Mesenchymal stem cell (in vitro differentiated cells and primary cell): Measurements from ENCODE around the gene SLC25A38.

Experiments used
- DNase-seq: peaks from one replicate; pipeline ENCODE4 v3.0.0-alpha.2; 2013
- H2AFZ ChIP-seq: one replicate; pipeline ENCODE4 v1.6.1; 2013; ENCODE audit warnings: low read depth, mild to moderate bottlenecking, control low read depth, inconsistent platforms, low read length, moderate library complexity
- H2AK5ac ChIP-seq: 2 replicates; pipeline ENCODE4 v1.6.1; 2013; ENCODE audit warnings: low read length, moderate library complexity, mild to moderate bottlenecking, inconsistent platforms; ENCODE audit not compliant: severe bottlenecking
- H2BK120ac ChIP-seq: one replicate; pipeline ENCODE4 v1.6.1; 2013; ENCODE audit warnings: low read depth, mild to moderate bottlenecking, inconsistent platforms, low read length, moderate library complexity
- H2BK12ac ChIP-seq, 2 experiments: one replicate each; pipeline ENCODE4 v1.6.1; 2013; ENCODE audit warnings: inconsistent platforms in 2 of 2, low read length in 2 of 2, mild to moderate bottlenecking in 2 of 2, moderate library complexity in 2 of 2, control low read depth in 1 of 2
- H2BK15ac ChIP-seq: one replicate; pipeline ENCODE4 v1.6.1; 2013; ENCODE audit warnings: mild to moderate bottlenecking, low read depth, inconsistent platforms; ENCODE audit not compliant: poor library complexity, severe bottlenecking
- H2BK5ac ChIP-seq: 2 replicates; pipeline ENCODE4 v1.6.1; 2013; ENCODE audit warnings: low read depth, mild to moderate bottlenecking, low read length, control low read depth, inconsistent platforms; ENCODE audit not compliant: poor library complexity, severe bottlenecking
- H3K14ac ChIP-seq, 2 experiments: one replicate each; pipeline ENCODE4 v1.6.1; 2013; ENCODE audit warnings: inconsistent platforms in 2 of 2, low read length in 2 of 2, control low read depth in 1 of 2, mild to moderate bottlenecking in 1 of 2, moderate library complexity in 1 of 2
- H3K18ac ChIP-seq, 2 experiments: one replicate each; pipeline ENCODE4 v1.6.1; 2013; ENCODE audit warnings: inconsistent platforms in 2 of 2, low read length in 2 of 2, control low read depth in 1 of 2, low read depth in 1 of 2, mild to moderate bottlenecking in 1 of 2
- H3K23ac ChIP-seq, 2 experiments: one replicate each; pipeline ENCODE4 v1.6.1; 2013; ENCODE audit warnings: inconsistent platforms in 2 of 2, low read length in 2 of 2, mild to moderate bottlenecking in 2 of 2, moderate library complexity in 2 of 2, control low read depth in 1 of 2
- H3K27ac ChIP-seq: 2 replicates; pipeline ENCODE4 v1.5.1; 2013; ENCODE audit warnings: mild to moderate bottlenecking, moderate library complexity, low read length, control low read depth, inconsistent platforms; ENCODE audit not compliant: poor library complexity, severe bottlenecking
- H3K27me3 ChIP-seq, 2 experiments: 2 replicates each; pipeline versions ENCODE4 v1.6.1 to v1.7.0; 2013; ENCODE audit warnings: low read length in 2 of 2, mild to moderate bottlenecking in 2 of 2, moderate library complexity in 2 of 2, control low read depth in 1 of 2, inconsistent platforms in 1 of 2; ENCODE audit not compliant: control insufficient read depth in 1 of 2, insufficient read depth in 1 of 2
- H3K36me3 ChIP-seq, 2 experiments: 2 replicates each; pipeline versions ENCODE4 v1.6.1 to v1.7.0; 2013; ENCODE audit warnings: low read length in 2 of 2, control low read depth in 1 of 2, inconsistent platforms in 1 of 2, low read depth in 1 of 2, mild to moderate bottlenecking in 1 of 2; ENCODE audit not compliant: insufficient read depth in 2 of 2, control insufficient read depth in 1 of 2
- H3K4ac ChIP-seq, 2 experiments: one replicate each; pipeline ENCODE4 v1.6.1; 2013; ENCODE audit warnings: inconsistent platforms in 2 of 2, low read length in 2 of 2, mild to moderate bottlenecking in 2 of 2, moderate library complexity in 2 of 2, control low read depth in 1 of 2, low read depth in 1 of 2
- H3K4me1 ChIP-seq: 2 replicates; pipeline ENCODE4 v1.6.1; 2013; ENCODE audit warnings: low read depth, low read length, control low read depth; ENCODE audit not compliant: control insufficient read depth, insufficient read depth
- H3K4me2 ChIP-seq: 2 replicates; pipeline ENCODE4 v1.6.1; 2013; ENCODE audit warnings: low read length, mild to moderate bottlenecking, inconsistent platforms; ENCODE audit not compliant: poor library complexity, severe bottlenecking
- H3K4me3 ChIP-seq, 2 experiments: 2 replicates each; pipeline versions ENCODE4 v1.5.1 to v1.7.0; 2013; ENCODE audit warnings: low read length in 2 of 2, mild to moderate bottlenecking in 2 of 2, control low read depth in 1 of 2, low read depth in 1 of 2; ENCODE audit not compliant: insufficient read depth in 1 of 2
- H3K79me1 ChIP-seq: replicated peaks from 2 replicates; pipeline ENCODE4 v1.6.1; 2013; ENCODE audit warnings: mild to moderate bottlenecking, control low read depth, low read length, inconsistent platforms; ENCODE audit not compliant: poor library complexity, severe bottlenecking
- H3K9ac ChIP-seq: 2 replicates; pipeline ENCODE4 v1.7.0; 2013; ENCODE audit warnings: mild to moderate bottlenecking, low read length, moderate library complexity
- H3K9me3 ChIP-seq: 2 replicates; pipeline ENCODE4 v1.7.0; 2013; ENCODE audit warnings: mild to moderate bottlenecking, low read length; ENCODE audit not compliant: control insufficient read depth
- H4K8ac ChIP-seq: one replicate; pipeline ENCODE4 v1.6.1; 2013; ENCODE audit warnings: inconsistent platforms, mild to moderate bottlenecking, low read length, moderate library complexity
- H4K91ac ChIP-seq: one replicate; pipeline ENCODE4 v1.6.1; 2013; ENCODE audit warnings: mild to moderate bottlenecking, low read length, inconsistent platforms
- WGBS: methylation state at CpG from one replicate; pipeline ENCODE4 v1.1.7; 2013; ENCODE audit warnings: mixed read lengths; 5-methylcytosine and 5-hydroxymethylcytosine counted together

Gene SLC25A38

DNA sequence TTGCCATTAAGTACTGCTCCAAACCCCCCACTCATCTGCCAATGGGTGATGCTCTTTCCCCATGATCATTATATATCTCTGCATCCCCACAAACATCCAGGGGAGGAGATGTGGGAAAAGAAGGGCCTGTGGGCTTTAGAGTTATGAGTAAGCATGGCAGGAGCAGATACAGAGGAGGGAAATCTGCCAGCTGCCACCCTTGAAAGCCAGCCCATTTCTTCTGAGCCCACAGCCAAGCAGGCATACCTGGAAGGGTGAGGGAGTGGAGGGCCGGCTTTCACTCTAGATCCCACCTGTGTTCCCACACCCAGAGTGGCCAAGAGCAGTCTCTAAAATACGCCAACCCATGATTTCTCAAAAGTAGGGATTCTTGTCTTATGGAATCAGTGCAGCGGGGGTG is 1.7 kb upstream of the SLC25A38 start:
- Histone ChIP-seq H4K8ac (no peak overlapping the region), H3K9ac (no peak overlapping the region), H3K4me3 (no peak overlapping the region), H3K9me3 (no peaks in the 10 kb centered on the region), H2BK5ac (no peak overlapping the region), H3K4me2 (no peak overlapping the region), H3K18ac (no peak overlapping the region), H4K91ac (no peak overlapping the region), H3K14ac (no peak overlapping the region), H3K79me1 (peaks cover under 1% of the 10 kb centered on the region), H3K4ac (no peak overlapping the region), H3K27me3 (peaks cover 0 to 5% of the 10 kb centered on the region in 2 experiments), H3K27ac (no peak overlapping the region), H2AK5ac (no peak overlapping the region), H2BK12ac (no peak overlapping the region), H2BK120ac (no peak overlapping the region), H3K23ac (no peak overlapping the region), H2AFZ (no peak overlapping the region), H2BK15ac (no peak overlapping the region), H3K36me3 (no peaks in the 10 kb centered on the region), H3K4me1 (peaks cover 11% of the 10 kb centered on the region)
- DNase-seq = no peak
- WGBS = 88% methylated on average over 1 of the region's 3 CpGs

DNA sequence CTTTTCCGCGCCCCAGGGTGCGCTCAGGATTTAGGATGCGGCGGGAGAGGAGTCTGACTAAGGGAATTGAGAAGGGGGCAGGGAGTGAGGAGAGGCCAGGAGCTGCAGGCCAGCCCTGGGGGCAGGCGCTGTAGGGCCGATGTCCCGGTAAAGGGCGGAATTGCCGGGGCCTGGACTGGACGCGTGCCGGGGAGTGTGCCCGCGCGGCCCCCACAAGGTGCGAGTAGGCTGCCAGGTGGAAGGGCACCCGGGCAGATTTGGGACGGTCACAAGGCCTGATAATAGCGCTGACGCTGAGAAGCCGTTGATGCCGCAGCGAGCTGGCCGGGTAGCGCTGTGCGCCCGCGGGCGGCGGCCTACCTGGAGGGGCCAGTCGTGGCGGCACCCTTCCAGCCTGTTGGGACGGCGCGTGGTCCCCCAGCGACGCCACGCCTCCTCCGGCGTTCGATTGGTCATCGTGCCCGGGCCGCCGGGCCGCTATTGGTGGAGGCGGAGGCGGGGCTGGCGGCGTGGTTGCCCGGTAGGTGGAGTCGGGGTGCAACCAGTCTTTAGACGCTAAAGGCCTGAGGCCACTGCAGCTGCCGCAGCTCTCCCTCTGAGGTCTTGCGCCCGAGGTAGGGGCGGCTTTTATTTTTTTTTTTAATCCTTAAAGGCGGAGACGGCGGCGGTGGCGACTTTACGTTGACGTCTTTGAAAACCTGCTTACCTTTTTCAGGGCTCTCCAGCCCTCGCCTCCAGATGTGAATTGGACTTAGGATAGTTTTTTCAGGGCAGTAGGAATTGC is 903 bp downstream of the SLC25A38 start:
- peak; percentile 95 for DNase-seq
- Histone ChIP-seq H2AK5ac (no peak overlapping the region), H3K4me2 (peak overlapping the region; percentile 87), H3K14ac (peak overlapping the region in 1 of 2 experiments; percentile 86), H2BK12ac (peak overlapping the region in 1 of 2 experiments; percentile 33), H3K9me3 (no peaks in the 10 kb centered on the region), H3K9ac (peak overlapping the region; percentile 99), H4K8ac (peak overlapping the region; percentile 69), H3K4me1 (peaks cover 13% of the 10 kb centered on the region), H3K27me3 (no peaks in the 10 kb centered on the region), H3K18ac (peak overlapping the region; percentile 10 to 97), H2BK120ac (no peak overlapping the region), H3K27ac (peak overlapping the region; percentile 97), H3K4me3 (peak overlapping the region; percentile 89 to 95), H2BK15ac (no peak overlapping the region), H3K4ac (peak overlapping the region; percentile 80 to 81), H3K23ac (peak overlapping the region in 1 of 2 experiments; percentile 14), H4K91ac (peak overlapping the region; percentile 30), H3K36me3 (peaks cover 0 to 3% of the 10 kb centered on the region in 2 experiments), H2AFZ (peak overlapping the region; percentile 92), H3K79me1 (peaks cover 4% of the 10 kb centered on the region), H2BK5ac (no peak overlapping the region)
- WGBS = under 1% methylated on average over 54 of the region's 66 CpGs

DNA sequence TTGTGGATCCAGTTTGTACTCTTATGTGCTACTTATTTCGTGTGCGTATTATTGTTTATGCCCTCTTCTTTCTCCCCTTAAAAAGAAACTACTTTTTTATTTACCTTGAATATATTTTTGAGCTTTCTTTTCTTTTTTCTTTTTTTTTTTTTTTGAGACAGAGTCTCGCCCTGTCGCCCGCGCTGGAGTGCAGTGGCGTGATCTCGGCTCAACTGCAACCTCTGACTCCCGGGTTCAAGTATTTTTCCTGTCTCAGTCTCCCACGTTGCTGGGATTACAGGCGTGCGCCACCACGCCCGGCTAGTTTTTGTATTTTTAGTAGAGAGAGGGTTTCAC is 1.5 kb downstream of the SLC25A38 start:
- no peak for DNase-seq
- Histone ChIP-seq H3K14ac (no peak overlapping the region), H2AFZ (no peak overlapping the region), H3K4me1 (peaks cover 13% of the 10 kb centered on the region), H2BK5ac (no peak overlapping the region), H3K23ac (no peak overlapping the region), H3K27me3 (no peaks in the 10 kb centered on the region), H3K36me3 (peaks cover 0 to 8% of the 10 kb centered on the region in 2 experiments), H4K91ac (no peak overlapping the region), H2BK12ac (no peak overlapping the region), H2AK5ac (no peak overlapping the region), H3K9me3 (no peaks in the 10 kb centered on the region), H3K9ac (peak overlapping the region; percentile 99), H3K4me2 (peak overlapping the region; percentile 87), H4K8ac (no peak overlapping the region), H3K4me3 (peak overlapping the region in 1 of 2 experiments; percentile 95), H3K27ac (peak overlapping the region; percentile 26), H2BK15ac (no peak overlapping the region), H2BK120ac (no peak overlapping the region), H3K18ac (no peak overlapping the region), H3K79me1 (peaks cover 9% of the 10 kb centered on the region), H3K4ac (no peak overlapping the region)
- 81% methylated on average over 12 of the region's 14 CpGs for WGBS

DNA sequence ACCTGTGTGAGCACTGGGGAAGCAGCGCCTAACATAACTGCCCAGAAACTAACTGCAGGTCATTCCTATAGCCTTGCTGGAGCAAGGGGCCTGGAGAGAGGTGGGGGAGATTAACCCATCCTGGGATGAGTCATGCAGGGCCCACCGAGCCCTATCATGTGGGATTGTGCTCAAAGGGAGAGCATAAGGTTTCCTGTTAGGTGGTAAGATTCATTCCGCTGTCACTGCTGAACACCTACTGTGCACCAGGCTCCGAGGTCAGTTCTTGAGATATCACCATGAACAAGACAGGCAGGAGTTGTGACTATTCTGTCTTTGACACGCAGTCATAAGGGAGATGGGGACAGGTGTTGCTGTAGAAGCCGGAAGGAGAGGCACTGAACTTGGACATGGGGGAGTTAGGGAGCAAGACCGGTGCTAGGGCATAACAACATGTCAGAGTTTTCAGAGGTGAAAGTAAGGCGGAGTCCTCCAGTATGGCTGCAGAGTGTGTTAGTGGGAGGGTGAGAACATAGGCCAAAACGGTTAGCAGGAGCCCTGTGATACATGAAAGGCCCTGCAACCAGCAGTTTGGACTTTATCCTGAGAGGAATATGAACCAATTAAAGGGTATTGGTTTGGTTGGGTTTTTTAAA is 2.4 kb downstream of the SLC25A38 start:
- H3K4ac ChIP-seq = no peak overlapping the region
- H3K14ac ChIP-seq = no peak overlapping the region
- H4K91ac ChIP-seq = no peak overlapping the region
- H2BK120ac ChIP-seq = no peak overlapping the region
- H3K9me3 ChIP-seq = no peaks in the 10 kb centered on the region
- peaks cover 13% of the 10 kb centered on the region for H3K4me1 ChIP-seq
- H2AFZ ChIP-seq = no peak overlapping the region
- H3K4me3 ChIP-seq = no peak overlapping the region
- H3K36me3 ChIP-seq = peaks cover 3 to 17% of the 10 kb centered on the region in 2 experiments
- H2BK5ac ChIP-seq = no peak overlapping the region
- no peak overlapping the region for H4K8ac ChIP-seq
- H3K23ac ChIP-seq = peak overlapping the region in 1 of 2 experiments; percentile 41
- H2BK12ac ChIP-seq = no peak overlapping the region
- no peak overlapping the region for H3K4me2 ChIP-seq
- no peak overlapping the region for H2AK5ac ChIP-seq
- no peak overlapping the region for H3K9ac ChIP-seq
- DNase-seq = peak; percentile 12
- H3K27ac ChIP-seq = no peak overlapping the region
- H2BK15ac ChIP-seq = no peak overlapping the region
- 67% methylated on average over 9 of the region's 9 CpGs for WGBS
- H3K18ac ChIP-seq = no peak overlapping the region
- no peaks in the 10 kb centered on the region for H3K27me3 ChIP-seq
- H3K79me1 ChIP-seq = peaks cover 12% of the 10 kb centered on the region
